HG02840 (cell line): ENCODE results near the gene GOLIM4.
"Not testable (repeated sequence)": the region's sequence is repeated elsewhere in the genome, so short reads cannot be mapped to it uniquely, and the experiment has no call there.

ENCODE experiments used
- ATAC-seq: cut with Tn5 transposase; IDR thresholded peaks from one replicate; pipeline ENCODE4 v1.9.1; 2021; ENCODE audit warnings: mild to moderate bottlenecking, moderate library complexity, moderate number of reproducible peaks; ENCODE audit not compliant: unreplicated experiment, low FRiP score

The GOLIM4 gene

DNA sequence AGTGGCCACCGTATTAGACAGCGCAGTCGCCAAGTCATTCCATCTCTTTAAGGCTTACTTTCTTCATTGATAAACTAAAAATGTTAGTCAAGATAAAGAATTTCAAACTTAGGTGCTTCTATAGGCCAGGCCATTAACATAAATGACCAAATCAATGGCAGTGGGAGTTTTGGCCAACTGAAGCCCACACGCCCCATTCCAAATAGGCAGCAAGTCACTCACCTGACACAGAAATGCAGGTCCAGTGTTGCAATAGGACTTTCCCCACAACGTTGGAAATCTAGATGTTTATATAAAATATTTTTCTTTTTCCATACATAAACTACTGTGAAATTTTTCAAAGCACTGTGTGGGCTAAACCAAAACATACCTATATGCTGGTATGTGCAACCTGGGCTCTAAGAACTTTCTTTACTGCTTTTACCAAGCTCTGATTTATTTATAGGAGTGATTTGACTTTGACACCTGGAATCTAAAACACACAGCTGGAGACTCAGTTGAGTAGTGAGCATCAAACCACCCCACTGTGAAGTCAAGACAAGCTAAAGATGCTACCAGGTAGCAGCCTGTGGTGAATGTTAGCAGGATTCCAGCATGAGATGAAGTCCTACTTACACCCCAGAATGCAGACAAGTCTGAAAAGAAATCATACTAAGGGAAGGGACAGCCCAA is 15.1 kb downstream of the GOLIM4 start:
- no peak for ATAC-seq

DNA sequence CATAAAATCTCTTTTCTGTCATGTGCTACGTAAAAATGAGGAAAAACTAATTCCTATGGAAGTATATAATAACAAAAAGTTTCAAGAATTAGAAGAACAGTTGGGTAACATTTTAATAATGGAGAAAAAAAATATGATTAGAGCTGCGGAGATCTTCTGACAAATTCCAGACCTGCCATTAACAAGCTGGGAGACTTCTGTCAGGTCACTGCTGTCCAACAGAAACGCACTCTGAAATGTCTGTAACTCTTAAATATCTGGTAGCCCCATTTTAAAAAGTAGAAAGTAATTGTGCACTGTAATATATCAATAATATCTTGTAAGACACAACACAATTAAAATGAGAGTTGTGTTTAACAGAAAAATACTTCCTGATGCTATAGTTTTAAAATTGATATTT is 15.7 kb downstream of the GOLIM4 start:
- no peak for ATAC-seq

DNA sequence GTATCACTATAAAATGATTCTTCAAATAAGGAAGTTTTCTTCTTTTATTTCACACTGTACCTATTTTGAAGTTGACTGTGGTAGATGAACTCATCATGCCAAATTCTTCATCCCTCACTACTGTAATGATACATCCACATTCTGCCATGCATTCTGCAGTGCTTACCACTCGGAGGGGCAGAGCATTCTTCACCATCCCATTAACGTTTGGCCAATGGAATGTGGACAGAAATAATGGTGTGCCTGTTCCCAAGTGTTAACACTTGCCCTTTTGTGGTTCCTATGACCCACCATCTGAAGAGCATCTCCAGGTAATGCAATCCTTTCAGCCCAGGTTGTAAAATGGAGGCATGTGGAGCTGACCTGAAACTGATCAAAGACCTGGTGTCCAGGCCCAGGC is 18.6 kb downstream of the GOLIM4 start:
- ATAC-seq, result no peak

DNA sequence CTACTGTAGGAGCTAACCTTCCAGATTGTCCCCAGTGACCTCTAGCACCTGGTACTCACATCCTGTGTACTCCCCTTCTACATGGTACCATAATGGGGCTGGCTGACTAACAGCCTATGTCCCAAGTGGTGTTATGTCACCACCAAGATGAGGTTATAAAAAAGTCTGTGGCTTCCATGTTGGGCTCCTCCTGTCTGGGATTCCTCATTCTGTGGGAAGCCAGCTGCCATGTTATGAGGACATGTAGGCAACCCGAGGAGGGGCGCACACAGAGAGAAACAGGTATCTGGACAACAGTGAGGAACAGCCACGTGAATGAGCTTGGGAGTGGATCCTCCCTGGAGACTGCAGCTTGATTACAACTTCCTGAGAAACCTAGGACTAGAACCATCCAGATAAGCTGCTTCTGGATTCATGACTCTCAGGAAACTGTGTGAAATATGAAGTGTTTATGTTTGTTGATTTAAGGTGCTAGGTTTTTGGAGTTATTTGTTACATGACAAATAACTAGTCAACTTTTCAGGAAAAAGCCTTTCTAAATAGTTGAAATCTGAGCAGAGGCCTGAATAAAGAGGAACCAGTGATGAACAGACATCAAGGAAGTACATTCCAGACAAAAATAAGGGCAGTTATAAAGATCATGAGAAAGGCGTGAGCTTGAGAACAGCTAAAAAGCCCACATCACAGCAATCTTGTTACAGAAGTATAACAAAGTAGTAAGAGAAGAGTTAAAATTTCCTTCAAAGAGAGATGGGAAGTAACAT is 21.7 kb downstream of the GOLIM4 start:
- ATAC-seq, result no peak

DNA sequence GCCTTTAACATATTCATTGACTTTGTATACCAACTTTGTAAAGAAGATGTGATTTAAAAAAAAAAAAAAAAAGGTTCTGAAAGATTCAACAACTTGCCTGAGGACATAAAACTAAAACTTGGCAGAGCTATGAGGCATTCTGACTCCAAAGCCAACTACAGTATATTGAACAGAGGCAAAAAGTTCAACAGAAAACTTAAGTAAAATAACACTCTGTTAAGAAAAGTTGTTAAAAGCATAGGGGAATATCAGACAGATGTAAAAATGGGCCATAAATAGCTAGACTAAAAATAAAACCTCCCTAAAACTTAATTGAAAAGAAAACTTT is 23.4 kb downstream of the GOLIM4 start:
- ATAC-seq, result no peak

DNA sequence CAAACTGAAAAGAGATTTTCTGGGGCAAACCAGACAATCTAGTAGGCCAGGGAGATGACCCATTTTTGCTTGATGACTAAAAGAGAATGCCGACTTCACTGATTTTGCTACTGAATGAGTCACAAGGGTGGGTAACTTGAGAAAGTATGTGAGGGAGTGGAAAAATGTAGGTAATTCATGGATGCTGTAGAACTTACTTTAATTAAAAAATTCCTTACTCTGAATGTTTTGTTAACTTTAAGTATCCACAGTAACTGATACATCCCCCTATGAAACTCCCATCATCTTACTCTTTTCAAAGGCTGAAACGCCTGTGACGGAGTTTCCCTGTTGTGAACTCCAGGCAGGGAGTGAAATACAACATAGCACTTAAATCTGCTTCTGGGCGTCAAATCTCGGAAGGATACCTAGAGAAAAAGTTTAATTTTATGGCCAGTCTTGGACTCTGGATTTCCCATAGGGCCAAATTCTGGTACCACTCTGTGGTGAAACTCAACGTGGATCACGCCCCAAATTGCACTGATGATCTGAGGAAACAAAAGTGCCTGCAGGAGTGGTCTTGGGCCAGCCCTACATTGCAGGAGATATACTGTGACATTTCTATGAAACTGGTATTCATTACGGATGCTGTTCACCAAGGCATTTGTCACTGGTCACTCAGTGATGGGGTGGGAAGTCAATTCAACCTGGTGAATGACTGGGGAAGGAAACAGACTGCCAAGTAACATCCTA is 24.0 kb downstream of the GOLIM4 start:
- no peak for ATAC-seq

DNA sequence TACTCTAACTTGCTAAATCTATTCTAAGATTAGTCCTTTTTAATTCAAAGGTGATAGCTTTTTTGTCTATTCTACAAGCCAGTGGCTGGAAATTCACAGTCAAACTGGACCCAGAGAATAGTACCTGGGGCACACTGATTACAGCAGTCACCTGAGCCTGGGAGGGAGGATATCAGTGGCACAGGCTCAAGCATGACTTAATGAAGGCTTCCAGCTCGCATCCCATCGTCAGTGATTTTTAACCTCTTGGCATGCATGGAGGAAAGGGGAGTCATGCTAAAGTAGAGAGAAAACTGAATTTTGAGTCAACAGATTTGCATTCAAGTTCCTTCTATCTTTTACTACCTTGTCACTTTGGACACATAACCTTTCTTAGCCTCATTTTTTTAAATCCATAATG is 24.8 kb downstream of the GOLIM4 start:
- no peak for ATAC-seq

DNA sequence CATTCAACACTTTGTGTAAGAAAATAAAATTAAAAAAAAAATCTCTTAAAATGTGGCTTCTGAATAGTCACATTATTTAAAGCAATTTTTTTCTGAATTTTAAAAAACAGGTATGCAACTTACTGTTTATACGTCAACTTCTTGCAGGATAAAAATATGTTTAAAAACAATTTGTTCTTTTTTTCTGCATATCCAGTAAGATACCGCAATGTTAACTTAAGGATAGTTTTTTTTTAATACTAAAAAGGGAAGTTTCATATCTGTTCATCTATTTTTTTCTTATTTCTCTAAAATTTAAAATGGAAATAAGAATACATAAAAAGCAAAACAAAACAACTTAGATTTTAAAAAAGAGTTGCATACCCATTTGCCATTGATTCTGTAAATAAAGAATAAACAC is 27.4 kb downstream of the GOLIM4 start:
- no peak for ATAC-seq

DNA sequence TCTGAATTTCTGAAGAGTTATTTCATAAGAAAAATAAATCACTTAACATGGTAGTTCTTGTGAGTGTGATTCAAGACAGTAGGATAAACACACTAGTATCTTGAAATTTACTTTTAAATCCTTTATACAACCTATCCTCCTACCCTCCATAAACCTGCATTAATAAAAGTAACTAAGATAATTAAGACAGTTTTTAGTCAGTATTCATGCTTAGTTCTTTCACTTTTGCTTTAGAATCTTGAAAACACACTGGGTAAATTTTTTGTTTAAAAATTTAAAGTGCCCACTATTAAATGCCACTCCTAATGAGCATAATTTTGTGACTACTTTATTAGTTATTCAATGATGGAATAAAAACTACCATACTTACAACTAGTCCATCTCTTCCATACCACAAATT is 28.8 kb downstream of the GOLIM4 start:
- ATAC-seq, result no peak

DNA sequence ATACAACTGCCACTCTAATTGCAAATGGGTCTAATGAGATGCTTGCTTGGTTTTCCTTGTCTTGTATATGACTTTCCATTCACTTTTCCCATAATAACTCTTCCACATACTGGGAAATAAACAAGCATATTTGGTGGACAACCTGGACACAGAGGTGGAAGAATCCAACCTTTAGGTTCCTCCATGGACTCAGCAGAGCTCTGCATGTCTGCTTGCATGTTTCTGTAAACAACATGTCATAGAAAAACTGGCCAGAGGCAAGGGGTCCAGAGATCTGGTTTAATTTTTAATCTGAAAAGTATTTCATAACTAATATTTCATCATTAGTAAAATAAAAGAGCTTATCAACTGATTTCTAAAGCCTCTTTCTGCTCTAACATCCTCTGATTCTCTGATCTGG is 30.2 kb downstream of the GOLIM4 start:
- ATAC-seq, result no peak

DNA sequence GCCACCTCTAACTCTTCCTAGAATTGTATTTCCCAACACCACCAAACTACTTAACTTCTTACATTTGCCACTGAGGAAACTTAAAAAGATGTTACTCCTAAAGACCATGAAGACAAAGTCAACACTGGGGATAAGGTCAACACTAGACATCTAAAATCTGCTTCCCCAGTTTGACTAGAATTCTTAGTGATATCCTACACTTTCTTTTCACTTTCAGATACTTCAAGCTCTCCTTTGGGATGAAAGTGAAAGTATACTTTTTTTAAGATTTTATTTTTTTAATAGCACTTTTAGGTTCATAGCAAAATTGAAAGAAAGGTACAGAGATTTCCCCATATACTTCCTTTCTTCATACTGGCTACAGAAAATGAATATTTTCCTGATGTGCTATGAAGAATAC is 32.6 kb downstream of the GOLIM4 start:
- no peak for ATAC-seq

DNA sequence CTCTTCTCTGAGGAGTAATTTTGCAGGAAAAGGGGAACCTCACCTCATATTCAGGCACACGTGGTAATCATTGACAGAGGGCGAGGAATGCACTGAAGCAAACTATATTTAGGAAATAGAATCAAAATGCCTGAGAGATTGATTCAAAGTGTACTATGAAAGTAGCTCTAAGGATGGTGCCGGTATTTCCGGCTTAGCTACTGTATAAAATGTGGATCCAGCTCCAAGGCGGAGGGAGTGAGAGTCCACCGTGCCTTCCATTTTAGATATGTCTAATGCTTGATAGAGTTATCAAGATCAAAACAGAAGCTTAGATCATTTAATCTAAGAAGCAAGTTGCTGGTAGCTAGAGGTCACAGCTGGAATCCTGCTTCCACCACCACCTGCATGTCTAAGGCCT is 33.0 kb downstream of the GOLIM4 start:
- ATAC-seq, result no peak

DNA sequence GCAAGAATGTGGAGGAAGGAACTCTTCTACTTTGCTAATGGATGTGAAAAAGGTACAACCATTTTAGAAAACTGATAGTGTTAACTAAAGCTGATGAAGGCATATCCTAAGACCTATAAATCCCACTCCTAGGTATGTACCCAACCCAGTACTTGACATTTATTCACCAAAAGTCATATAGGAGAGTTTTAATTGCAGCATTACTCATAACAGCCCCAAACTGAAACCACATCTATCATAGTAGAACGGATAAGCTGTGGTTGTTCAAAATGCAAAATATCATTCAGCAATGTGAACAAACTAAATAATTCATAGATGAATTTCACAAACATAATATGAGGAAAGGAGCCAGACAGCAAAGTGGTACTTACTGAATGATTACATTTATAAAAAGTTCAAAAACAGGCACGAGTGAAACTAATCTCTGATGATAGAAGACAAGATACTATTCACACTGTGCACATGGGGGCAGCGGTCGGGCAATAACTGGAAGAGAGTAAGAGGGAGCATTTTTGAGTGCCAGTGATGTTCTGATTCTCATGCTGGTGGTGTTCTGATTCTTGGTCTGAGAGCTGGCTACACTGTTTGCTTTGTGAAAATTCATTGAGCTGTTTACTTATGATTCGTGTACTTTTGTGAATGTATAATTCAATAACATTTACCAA is 34.3 kb downstream of the GOLIM4 start:
- peak; percentile 86 for ATAC-seq

DNA sequence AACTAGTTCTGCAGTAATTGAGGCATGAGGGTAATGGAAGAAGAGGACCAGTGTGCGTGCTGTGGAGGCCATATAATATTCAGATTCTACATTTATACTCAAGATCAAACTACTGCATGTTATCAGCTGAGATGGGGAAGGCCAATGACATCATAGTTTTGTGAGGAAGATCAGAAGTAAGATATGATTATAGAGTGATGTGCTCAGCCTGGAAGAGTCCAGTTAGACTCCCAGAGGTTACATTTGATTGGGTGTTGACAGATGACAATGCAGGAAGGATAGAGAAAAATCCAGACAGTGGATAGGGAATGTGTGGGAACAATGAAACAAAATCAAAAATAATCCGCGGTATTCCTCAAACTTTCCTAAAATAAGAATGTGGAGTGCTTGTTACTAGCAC is 35.4 kb downstream of the GOLIM4 start:
- no peak for ATAC-seq

DNA sequence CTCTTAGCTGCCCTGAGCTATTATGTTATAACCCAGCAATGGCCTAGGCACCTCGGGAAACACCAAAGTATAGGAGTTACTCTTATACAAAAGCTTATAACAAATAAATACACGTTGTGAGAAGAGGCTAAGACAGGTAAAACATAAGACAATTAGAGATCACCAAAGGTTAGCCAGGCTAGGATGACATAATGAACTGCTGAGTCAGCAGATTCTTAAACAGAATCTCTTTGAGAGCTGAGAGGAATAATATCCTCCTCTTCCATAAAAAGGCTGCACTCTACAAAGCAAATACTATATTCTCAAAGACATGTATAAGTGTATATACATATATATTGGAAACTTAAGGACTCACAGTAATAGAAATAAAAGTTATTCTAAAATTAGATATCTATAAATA is 37.2 kb downstream of the GOLIM4 start:
- ATAC-seq, result no peak

DNA sequence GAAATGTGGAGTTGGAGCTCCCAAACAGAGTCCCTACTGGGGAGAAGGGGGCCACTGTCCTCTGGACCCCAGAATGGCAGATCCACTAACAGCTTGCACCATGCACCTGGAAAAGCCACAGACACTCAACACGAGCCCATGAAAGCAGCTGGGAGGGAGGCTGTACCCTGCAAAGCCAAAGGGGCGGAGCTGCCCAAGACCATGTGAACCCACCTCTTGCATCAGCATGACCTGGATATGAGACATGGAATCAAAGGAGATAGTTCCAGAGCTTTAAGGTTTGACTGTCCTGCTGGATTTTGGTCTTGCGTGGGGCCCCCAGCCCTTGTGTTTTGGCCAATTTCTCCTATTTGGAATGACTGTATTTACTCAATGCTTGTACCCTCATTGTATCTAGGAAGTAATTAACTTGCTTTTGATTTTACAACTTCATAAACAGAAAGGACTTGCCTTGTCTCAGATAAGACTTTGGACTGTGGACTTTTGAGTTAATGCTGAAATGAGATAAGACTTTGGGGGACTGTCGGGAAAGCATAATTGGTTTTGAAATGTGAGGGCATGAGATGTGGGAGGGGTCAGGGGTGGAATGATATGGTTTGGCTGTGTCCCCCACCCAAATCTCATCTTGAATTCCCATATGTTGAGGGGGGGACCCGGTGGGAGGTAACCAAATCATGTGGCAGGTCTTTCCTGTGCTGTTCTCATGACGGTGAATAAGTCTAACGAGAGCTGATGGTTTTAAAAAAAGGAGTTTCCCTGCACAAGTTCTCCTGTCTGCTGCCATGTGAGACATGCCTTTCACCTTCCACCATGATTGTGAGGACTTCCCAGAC is 39.1 kb downstream of the GOLIM4 start:
- ATAC-seq, result not testable (repeated sequence)

DNA sequence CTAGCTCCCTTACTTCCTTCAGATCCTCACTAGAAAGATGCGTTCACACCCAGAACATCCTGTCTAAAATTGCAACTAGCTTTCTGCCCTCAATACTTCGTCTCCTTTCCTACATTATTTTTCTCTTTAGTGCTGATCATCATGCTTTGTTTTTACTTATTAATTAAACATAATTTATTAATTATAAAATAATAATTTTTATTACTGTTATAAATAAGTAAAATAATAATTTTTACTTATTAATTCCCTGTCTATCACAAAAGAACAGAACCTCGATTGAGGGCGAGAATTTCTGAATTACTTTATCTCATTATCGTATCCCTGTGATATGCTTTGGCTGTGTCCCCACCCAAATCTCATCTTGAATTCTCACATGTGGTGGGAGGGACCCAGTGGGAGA is 41.3 kb downstream of the GOLIM4 start:
- no peak for ATAC-seq

DNA sequence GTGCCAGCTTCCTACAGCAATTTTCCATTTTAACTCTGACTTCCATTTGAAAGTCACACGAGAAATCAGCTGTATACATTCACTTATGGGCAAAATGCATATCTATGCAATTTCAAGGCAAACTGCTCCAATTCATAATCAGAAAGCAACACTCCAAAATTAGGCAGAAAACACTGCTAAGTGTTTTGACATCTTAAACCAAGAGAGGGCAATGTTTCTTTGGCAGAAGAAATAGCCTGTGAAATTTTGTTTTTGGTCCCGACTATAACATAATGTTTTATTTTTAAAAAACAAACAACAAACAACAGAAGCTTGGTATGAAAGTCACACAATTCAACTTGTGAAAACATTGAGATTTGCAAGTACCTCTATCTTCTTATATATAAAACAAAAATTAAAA is 42.6 kb downstream of the GOLIM4 start:
- no peak for ATAC-seq

DNA sequence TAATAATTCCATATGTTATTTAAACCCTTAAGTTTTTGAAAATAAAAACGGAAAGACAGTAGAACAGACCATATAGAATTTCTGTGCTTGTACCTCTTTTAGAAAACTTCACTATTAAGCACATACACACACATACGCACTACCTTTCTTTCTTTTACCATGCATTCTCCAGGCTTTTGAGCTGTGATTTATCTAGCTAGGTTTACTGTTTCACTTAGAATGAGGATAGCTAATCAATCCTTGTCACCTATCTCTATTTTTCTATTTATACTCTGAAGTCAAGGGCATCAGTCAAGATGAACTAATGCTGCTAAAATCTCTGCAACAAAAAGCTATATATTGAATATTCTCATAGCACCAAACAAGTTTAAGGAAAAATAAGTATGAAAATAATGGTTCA is 43.2 kb downstream of the GOLIM4 start:
- no peak for ATAC-seq
